Small intestine (tissue), 7 donors: Measurements from ENCODE around the gene XRCC1. TPM values are rescaled to one million over a fixed set of nuclear protein-coding genes. Genes with fewer than 3 reads are reported as not detected.
A peak's percentile ranks its signal among the peaks of the same experiment; 100 is the strongest.
"Not testable (repeated sequence)": the region's sequence is repeated elsewhere in the genome, so short reads cannot be mapped to it uniquely, and the experiment has no call there.

Source experiments
- DNase-seq, 2 donors: peaks; one replicate each; pipeline versions ENCODE4 v3.0.0 to v3.0.0-alpha.2; 2013
- FAIRE-seq: peaks from 2 replicates; lab custom pipeline; 2012; peaks lifted over from hg19 to GRCh38; lab: Jason Lieb, UNC
- H3K27ac ChIP-seq, 3 donors: one replicate each; pipeline ENCODE4 v1.5.1; 2013; ENCODE audit warnings: low read length in 2 of 3, mild to moderate bottlenecking in 2 of 3, control low read depth in 1 of 3, inconsistent platforms in 1 of 3, low read depth in 1 of 3, moderate library complexity in 1 of 3
- H3K27me3 ChIP-seq, 3 donors: one replicate each; pipeline ENCODE4 v1.6.1; 2013; ENCODE audit warnings: low read length in 3 of 3, inconsistent platforms in 1 of 3; ENCODE audit not compliant: control insufficient read depth in 3 of 3, insufficient read depth in 3 of 3
- H3K36me3 ChIP-seq, 3 donors: one replicate each; pipeline ENCODE4 v1.6.1; 2013; ENCODE audit warnings: low read length in 3 of 3, inconsistent platforms in 1 of 3, low read depth in 1 of 3, mild to moderate bottlenecking in 1 of 3, moderate library complexity in 1 of 3; ENCODE audit not compliant: control insufficient read depth in 3 of 3, insufficient read depth in 2 of 3
- H3K4me1 ChIP-seq, 3 donors: one replicate each; pipeline ENCODE4 v1.6.1; 2013; ENCODE audit warnings: low read length in 2 of 3, inconsistent platforms in 1 of 3, low read depth in 1 of 3, mild to moderate bottlenecking in 1 of 3, moderate library complexity in 1 of 3; ENCODE audit not compliant: control insufficient read depth in 3 of 3, insufficient read depth in 2 of 3
- H3K4me3 ChIP-seq, 3 donors: one replicate each; pipeline ENCODE4 v1.5.1; 2013; ENCODE audit warnings: low read length in 3 of 3, control low read depth in 1 of 3, inconsistent platforms in 1 of 3, low read depth in 1 of 3, mild to moderate bottlenecking in 1 of 3, moderate library complexity in 1 of 3
- H3K9me3 ChIP-seq, 2 donors: one replicate each; pipeline ENCODE4 v1.6.1; 2013; ENCODE audit warnings: low read depth in 1 of 2, low read length in 1 of 2; ENCODE audit not compliant: control insufficient read depth in 2 of 2, insufficient read depth in 1 of 2
- WGBS, 3 donors: extraction: QIAGEN DNeasy Blood & Tissue Kit; methylation state at CpG; one replicate each; pipeline ENCODE4 v1.1.7; 2013; 5-methylcytosine and 5-hydroxymethylcytosine counted together
- polyA plus RNA-seq, 4 donors: library from polyadenylated mRNA; stranded (reverse) in 3 of 4; unstranded in 1 of 4; fragments of 200-250 nt in 3 of 4; fragments of 120-200 nt in 1 of 4; gene quantifications; one replicate each; pipeline versions ENCODE4 v1.2.1 to v1.2.3, GENCODE V29; 2013
- donor health status: healthy with polysubstance abuse.
- donor health status: control.
- donor health status: control.
- donor health status: Bipolar disorder and iron deficiency.
- donor health status: healthy.

XRCC1 gene
- polyA plus RNA-seq, 4 donors = 9.7 to 46.3 (median 16.0) TPM

- no peak for FAIRE-seq
Observed at GRCh38 chr19:43519436-43520088, 55.8 kb downstream of the XRCC1 start.

GRCh38 chr19:43518051-43518450, 57.3 kb downstream of the XRCC1 start:
- Histone ChIP-seq H3K4me3 (no peak overlapping the region), H3K27ac (no peak overlapping the region), H3K36me3 (peaks cover 0 to 38% (median 0%) of the 10 kb centered on the region in 3 donors), H3K9me3 (no peaks in the 10 kb centered on the region), H3K4me1 (no peaks in the 10 kb centered on the region), H3K27me3 (no peaks in the 10 kb centered on the region)
- FAIRE-seq = no peak
- DNase-seq = no peak
- WGBS, 3 donors = 60 to 72% (median 67%) methylated on average over 4 of the region's 4 CpGs

More at GRCh38 chr19:43519436-43520088, 55.8 kb downstream of the XRCC1 start:
- 42 to 50% (median 50%) methylated on average over 10 of the region's 10 CpGs for WGBS, 3 donors
- DNase-seq = peak; percentile 80 to 90
- Histone ChIP-seq H3K36me3 (peaks cover 0 to 30% (median 0%) of the 10 kb centered on the region in 3 donors), H3K4me1 (peaks cover 0 to 3% (median 2%) of the 10 kb centered on the region in 3 donors), H3K4me3 (no peak overlapping the region), H3K9me3 (no peaks in the 10 kb centered on the region), H3K27ac (no peak overlapping the region), H3K27me3 (no peaks in the 10 kb centered on the region)

GRCh38 chr19:43512399-43512798, 62.9 kb downstream of the XRCC1 start:
- not testable (repeated sequence) for H3K9me3 ChIP-seq, H3K4me1 ChIP-seq, H3K27me3 ChIP-seq, H3K27ac ChIP-seq, H3K4me3 ChIP-seq, DNase-seq, FAIRE-seq
- peaks cover 9 to 46% (median 9%) of the 10 kb centered on the region in 3 donors for H3K36me3 ChIP-seq

GRCh38 chr19:43511324-43511723, 64.0 kb downstream of the XRCC1 start:
- Histone ChIP-seq H3K27ac (no peak overlapping the region), H3K4me1 (peaks cover 0 to 7% (median 0%) of the 10 kb centered on the region in 3 donors), H3K27me3 (no peaks in the 10 kb centered on the region), H3K4me3 (no peak overlapping the region), H3K9me3 (no peaks in the 10 kb centered on the region), H3K36me3 (peaks cover 9 to 46% (median 9%) of the 10 kb centered on the region in 3 donors)
- 81 to 92% (median 92%) methylated on average over 5 of the region's 5 CpGs for WGBS, 3 donors
- FAIRE-seq (no peak), DNase-seq (no peak)

- Histone ChIP-seq H3K36me3 (peaks cover 9 to 51% (median 9%) of the 10 kb centered on the region in 3 donors), H3K27me3 (no peaks in the 10 kb centered on the region), H3K9me3 (no peaks in the 10 kb centered on the region), H3K4me3 (no peak overlapping the region), H3K27ac (no peak overlapping the region), H3K4me1 (peaks cover 0 to 7% (median 0%) of the 10 kb centered on the region in 3 donors)
- WGBS, 3 donors = 96 to 99% (median 97%) methylated on average over 9 of the region's 9 CpGs
- DNase-seq = no peak
- no peak for FAIRE-seq
Observed at GRCh38 chr19:43510713-43511112, 64.6 kb downstream of the XRCC1 start.

GRCh38 chr19:43507880-43508279, 67.4 kb downstream of the XRCC1 start:
- Histone ChIP-seq H3K27me3 (no peaks in the 10 kb centered on the region), H3K4me3 (peak overlapping the region in 1 of 3 donors; percentile 28), H3K36me3 (peaks cover 9 to 39% (median 9%) of the 10 kb centered on the region in 3 donors), H3K27ac (peak overlapping the region in 1 of 3 donors; percentile 50), H3K9me3 (no peaks in the 10 kb centered on the region), H3K4me1 (peaks cover 0 to 13% (median 6%) of the 10 kb centered on the region in 3 donors)
- FAIRE-seq = no peak
- WGBS, 3 donors = 31 to 54% (median 39%) methylated on average over 2 of the region's 2 CpGs
- peak; percentile 43 to 70 for DNase-seq

- Histone ChIP-seq H3K4me1 (peaks cover 0 to 23% (median 6%) of the 10 kb centered on the region in 3 donors), H3K9me3 (no peaks in the 10 kb centered on the region), H3K27ac (no peak overlapping the region), H3K4me3 (no peak overlapping the region), H3K27me3 (no peaks in the 10 kb centered on the region), H3K36me3 (peaks cover 9 to 48% (median 9%) of the 10 kb centered on the region in 3 donors)
- DNase-seq (no peak), FAIRE-seq (no peak)
- WGBS, 3 donors = 88 to 91% (median 91%) methylated on average over 5 of the region's 5 CpGs
Observed at GRCh38 chr19:43506629-43507028, 68.7 kb downstream of the XRCC1 start.

GRCh38 chr19:43505941-43506340, 69.4 kb downstream of the XRCC1 start:
- FAIRE-seq = no peak
- 90 to 95% (median 91%) methylated on average over 5 of the region's 5 CpGs for WGBS, 3 donors
- no peaks in the 10 kb centered on the region for H3K27me3 ChIP-seq

More at GRCh38 chr19:43505941-43506340, 69.4 kb downstream of the XRCC1 start:
- Histone ChIP-seq H3K4me3 (no peak overlapping the region), H3K9me3 (no peaks in the 10 kb centered on the region), H3K4me1 (peaks cover 0 to 23% (median 6%) of the 10 kb centered on the region in 3 donors), H3K36me3 (peaks cover 5 to 46% (median 9%) of the 10 kb centered on the region in 3 donors), H3K27ac (no peak overlapping the region)
- DNase-seq = no peak
